AG09309 (cell line): ENCODE measurements around the gene EXOSC2.

ENCODE experiments used
- DNase-seq: peaks from one replicate; pipeline ENCODE4 v3.0.0-alpha.2; 2010; ENCODE audit warnings: low read depth
- H3K4me3 ChIP-seq: 2 replicates; pipeline ENCODE4 v1.5.1; 2011; ENCODE audit warnings: mild to moderate bottlenecking, low read depth, low read length, moderate library complexity; ENCODE audit not compliant: control insufficient read depth
- CTCF ChIP-seq: IDR thresholded peaks from 2 replicates; pipeline ENCODE4 v1.5.1; 2011; ENCODE audit warnings: mild to moderate bottlenecking, low read depth, low read length, inconsistent platforms; ENCODE audit not compliant: insufficient read depth, control insufficient read depth; ENCODE audit errors: missing control alignments

Gene EXOSC2

GRCh38 chr9:130707225-130707976, 13.8 kb downstream of the EXOSC2 start:
- peak; percentile 59 for TF ChIP-seq CTCF
- no peak overlapping the region for H3K4me3 ChIP-seq
- DNase-seq: no peak

- TF ChIP-seq CTCF: no peak
- no peak for DNase-seq
- no peak overlapping the region for H3K4me3 ChIP-seq
Observed at GRCh38 chr9:130710822-130711352, 17.3 kb downstream of the EXOSC2 start.

GRCh38 chr9:130711469-130711868, 17.9 kb downstream of the EXOSC2 start:
- no peak for TF ChIP-seq CTCF
- H3K4me3 ChIP-seq: no peak overlapping the region
- no peak for DNase-seq

GRCh38 chr9:130712564-130713285, 19.1 kb downstream of the EXOSC2 start:
- TF ChIP-seq CTCF: no peak
- DNase-seq: peak; percentile 92
- H3K4me3 ChIP-seq: peak overlapping the region; percentile 83

- peak overlapping the region; percentile 83 for H3K4me3 ChIP-seq
- DNase-seq: no peak
- TF ChIP-seq CTCF: no peak
Observed at GRCh38 chr9:130713286-130713960, 19.8 kb downstream of the EXOSC2 start.

GRCh38 chr9:130714586-130715110, 21.1 kb downstream of the EXOSC2 start:
- peak overlapping the region; percentile 83 for H3K4me3 ChIP-seq
- no peak for TF ChIP-seq CTCF
- DNase-seq: no peak
